HepG2 (cell line): Measurements from ENCODE around the gene PERCC1.

Experiments
- CTCF ChIP-seq: sonication (generic); formaldehyde crosslinking; IDR thresholded peaks from 2 replicates; pipeline ENCODE4 v1.5.0; 2020; ENCODE audit warnings: mild to moderate bottlenecking, missing genetic modification reagents, moderate library complexity
- ETV6 ChIP-seq: sonication (generic); formaldehyde crosslinking; conservative IDR thresholded peaks from 2 replicates; pipeline ENCODE4 v1.4.0; 2020; ENCODE audit warnings: missing genetic modification reagents
- HCFC1 ChIP-seq: fragments of 150-350 bp; IDR thresholded peaks from 2 replicates; pipeline ENCODE4 v1.6.1; 2014; ENCODE audit warnings: low read depth, low read length
- MYC ChIP-seq: sonication (generic); formaldehyde crosslinking; IDR thresholded peaks from 2 replicates; pipeline ENCODE4 v1.9.0; 2021; ENCODE audit warnings: missing genetic modification reagents, borderline replicate concordance
- MZF1 ChIP-seq: sonication (generic); formaldehyde crosslinking; IDR thresholded peaks from 2 replicates; pipeline ENCODE4 v1.8.1; 2023; ENCODE audit warnings: mild to moderate bottlenecking, missing genetic modification reagents, borderline replicate concordance
- POLR2AphosphoS5 ChIP-seq: IDR thresholded peaks from 2 replicates; pipeline ENCODE4 v1.6.1; 2012; ENCODE audit warnings: low read depth, low read length
- PRMT3 ChIP-seq: sonication (generic); formaldehyde crosslinking; IDR thresholded peaks from 2 replicates; pipeline ENCODE4 v1.8.1; 2022; ENCODE audit warnings: low read depth, mild to moderate bottlenecking, moderate library complexity, missing genetic modification reagents, borderline replicate concordance
- RFX5 ChIP-seq: IDR thresholded peaks from 2 replicates; pipeline ENCODE4 v1.6.1; 2011; ENCODE audit warnings: low read depth, low read length, improper control_type of control experiment
- STAT6 ChIP-seq: sonication (generic); formaldehyde crosslinking; IDR thresholded peaks from 2 replicates; pipeline ENCODE4 v1.4.0; 2020; ENCODE audit warnings: missing genetic modification reagents, mild to moderate bottlenecking, borderline replicate concordance
- TCF7L2 ChIP-seq: IDR thresholded peaks from 2 replicates; pipeline ENCODE4 v1.6.1; 2011; ENCODE audit warnings: mild to moderate bottlenecking, low read depth, low read length, moderate library complexity
- ZBTB26 ChIP-seq: IDR thresholded peaks from 2 replicates; pipeline ENCODE4 v1.6.1; 2016; ENCODE audit warnings: missing compliant biosample characterization, missing genetic modification reagents, borderline replicate concordance
- ZFP41 ChIP-seq: sonication (generic); formaldehyde crosslinking; IDR thresholded peaks from 2 replicates; pipeline ENCODE4 v1.4.0; 2020; ENCODE audit warnings: mild to moderate bottlenecking, missing genetic modification reagents, borderline replicate concordance

- TF ChIP-seq PRMT3 (CRISPR knock-in tag) (no peak), POLR2AphosphoS5 (no peak), MYC (no peak), ZBTB26 (CRISPR knock-in tag) (no peak), CTCF (CRISPR knock-in tag) (no peak), HCFC1 (no peak), MZF1 (CRISPR knock-in tag) (no peak), RFX5 (no peak), TCF7L2 (no peak), ZFP41 (CRISPR knock-in tag) (no peak), ETV6 (CRISPR knock-in tag) (no peak), STAT6 (no peak)
Measured at GRCh38 chr16:1433756-1434155, 2.9 kb downstream of the PERCC1 start.
